SK-N-MC (cell line): ENCODE measurements around the gene GPNMB.

Source experiments
- EZH2 ChIP-seq: fragments of 200-600 bp; sonication (generic); IDR thresholded peaks from one replicate; pipeline ENCODE4 v1.6.1; 2017; ENCODE audit warnings: antibody characterized with exemption
- FOXP2 ChIP-seq: optimal IDR thresholded peaks from 2 replicates; pipeline ENCODE3; 2011; ENCODE audit warnings: mild to moderate bottlenecking, moderate library complexity; ENCODE audit not compliant: insufficient read depth; ENCODE audit errors: extremely low read length, control extremely low read depth
- POLR2AphosphoS5 ChIP-seq: IDR thresholded peaks from 2 replicates; pipeline ENCODE4 v1.6.1; 2012; ENCODE audit warnings: mild to moderate bottlenecking, low read depth, low read length, borderline replicate concordance

DNA sequence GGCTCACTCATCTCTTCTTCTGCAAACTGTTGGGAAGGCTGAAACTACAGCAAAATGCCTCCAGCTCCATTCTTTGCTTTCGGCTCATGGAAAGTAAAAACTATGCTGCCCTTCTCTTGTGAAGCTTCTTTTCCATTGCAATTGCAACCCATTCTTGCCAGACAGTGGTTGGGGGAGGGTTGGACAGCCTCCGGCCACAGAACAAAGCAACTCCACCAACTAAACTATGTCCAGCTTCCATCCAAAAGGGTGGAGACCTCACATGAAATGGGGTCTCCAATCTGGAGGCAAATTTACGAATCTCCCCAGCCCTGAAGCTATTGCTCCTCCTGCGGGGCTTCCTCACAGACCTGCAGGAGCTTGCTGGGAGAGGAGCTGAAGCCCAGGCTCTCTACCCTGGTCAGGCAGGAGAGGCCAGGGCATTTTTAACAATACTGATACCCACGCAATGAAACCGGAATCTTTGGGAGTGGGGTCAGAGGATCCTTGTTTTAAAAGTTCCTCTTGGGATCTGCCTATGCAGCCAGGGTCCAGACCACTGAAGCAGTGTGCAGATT is 549 bp downstream of the GPNMB start:
- no peak for TF ChIP-seq POLR2AphosphoS5
- no peak for TF ChIP-seq EZH2
- no peak for TF ChIP-seq FOXP2
